HG03097 (cell line): ENCODE data around the gene IZUMO1.
A peak's percentile ranks its signal among the peaks of the same experiment; 100 is the strongest.
"Not testable (repeated sequence)": the region's sequence is repeated elsewhere in the genome, so short reads cannot be mapped to it uniquely, and the experiment has no call there.

Experiments used
- ATAC-seq: cut with Tn5 transposase; IDR thresholded peaks from one replicate; pipeline ENCODE4 v1.9.1; 2021; ENCODE audit not compliant: unreplicated experiment, low FRiP score

The IZUMO1 gene

DNA sequence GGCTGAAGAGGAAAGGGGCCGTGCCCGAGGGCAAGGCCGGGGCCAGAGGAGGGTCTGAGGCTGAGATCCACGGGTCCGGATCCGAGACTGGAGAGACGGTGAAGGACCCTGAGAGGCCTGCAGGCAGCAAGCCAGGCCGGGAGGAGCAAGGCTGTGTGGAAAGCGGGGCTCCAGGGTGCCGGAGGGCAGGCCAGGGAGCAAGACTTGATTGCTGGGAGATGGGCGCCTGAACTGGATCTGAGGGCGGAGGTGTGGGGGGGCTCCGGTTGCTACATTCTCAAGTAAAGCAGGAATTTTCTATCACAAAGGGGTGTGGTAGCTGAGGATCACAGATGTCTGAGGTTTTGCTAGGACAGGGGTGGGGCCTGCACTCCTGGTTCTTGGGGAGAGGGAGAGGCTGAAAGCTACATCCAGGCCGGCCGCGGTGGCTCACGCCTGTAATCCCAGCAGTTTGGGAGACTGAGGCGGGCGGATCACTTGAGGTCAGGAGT is 31.0 kb downstream of the IZUMO1 start:
- ATAC-seq: no peak

DNA sequence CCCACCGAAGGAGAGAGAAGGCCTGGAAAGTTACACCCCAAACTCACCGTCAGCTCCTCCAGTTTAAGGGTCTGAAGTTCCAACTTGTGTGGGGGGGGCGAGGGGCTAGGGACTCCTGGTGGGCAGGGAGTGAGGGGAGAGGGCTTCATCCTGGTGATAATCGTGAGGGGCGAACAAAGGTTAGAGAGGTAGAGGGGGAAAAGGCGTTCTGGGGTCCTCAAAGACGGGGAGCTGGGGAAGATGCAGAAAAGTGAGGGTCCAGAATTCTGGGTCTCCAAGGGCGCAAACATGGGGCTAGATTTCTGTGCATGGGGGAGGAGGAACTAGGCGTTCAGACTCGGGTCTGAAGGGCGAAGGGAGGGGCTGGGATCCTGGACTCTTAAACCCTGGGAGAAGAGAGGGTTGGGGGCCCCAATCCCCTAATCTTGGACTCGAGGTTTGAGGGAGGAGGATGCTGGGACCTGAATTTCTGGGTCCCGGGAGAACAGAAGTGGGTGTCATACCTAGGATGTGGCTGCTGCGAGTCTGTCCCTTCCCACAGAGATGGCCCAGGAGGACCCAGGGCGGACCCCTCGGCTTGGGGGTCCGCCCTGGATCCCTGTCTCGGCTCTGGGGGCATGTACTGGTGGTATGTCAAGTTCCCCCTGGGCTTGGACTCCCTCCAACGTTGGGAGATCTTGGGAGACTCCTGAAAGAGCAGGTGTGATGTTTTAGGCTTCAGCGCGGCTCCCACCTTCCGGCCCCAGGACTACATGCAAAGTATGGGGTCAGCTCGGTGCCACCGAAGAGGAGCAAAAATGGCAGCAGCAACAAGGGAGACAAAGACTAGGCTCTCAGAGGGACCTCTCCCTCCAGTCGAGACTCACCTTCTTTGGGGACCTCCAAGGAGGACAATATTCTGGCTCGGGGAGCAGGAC is 31.7 kb downstream of the IZUMO1 start:
- ATAC-seq: no peak

DNA sequence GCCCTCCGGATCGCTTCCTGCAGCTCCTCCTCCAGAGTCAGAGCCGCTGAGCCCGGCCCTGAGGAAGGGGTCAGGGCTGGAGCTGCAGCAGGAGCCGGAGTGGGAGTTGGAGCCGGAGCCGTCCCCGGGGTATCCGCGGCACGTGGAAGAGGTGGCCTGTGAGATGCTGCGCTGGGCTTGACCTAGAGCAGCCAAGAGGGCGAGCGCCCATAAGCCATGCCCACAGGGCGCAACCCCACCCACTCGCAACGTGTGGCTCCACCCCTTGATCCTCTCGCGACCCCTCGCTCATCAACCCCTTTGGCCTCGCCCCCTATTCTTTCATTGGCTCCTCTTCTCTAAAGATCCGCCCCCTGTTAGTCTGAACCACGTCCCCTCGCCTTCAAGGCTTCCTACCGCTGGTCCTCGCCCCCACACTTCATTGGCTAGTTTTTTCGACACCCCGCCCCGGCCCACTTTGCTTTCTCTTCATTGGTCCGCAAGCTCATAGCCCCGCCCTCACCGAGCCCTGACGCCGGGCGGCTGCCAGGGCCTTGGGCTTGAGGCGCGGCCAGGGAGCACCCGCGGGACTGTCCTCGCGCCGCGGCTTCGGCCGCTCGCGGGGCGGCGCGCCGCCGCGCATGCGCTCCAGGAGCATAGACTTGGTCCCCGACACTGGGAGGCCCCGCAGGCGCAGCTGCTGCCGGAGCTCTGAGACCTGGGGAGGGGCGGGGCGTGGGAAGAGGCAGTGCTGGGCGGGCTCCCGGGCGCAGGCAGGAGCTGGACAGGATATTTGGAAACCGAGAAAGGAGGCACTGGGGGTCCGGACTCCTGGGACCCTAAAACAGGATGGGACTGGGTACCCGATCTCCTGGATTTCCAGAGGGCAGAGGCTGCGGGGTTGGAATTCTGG is 32.6 kb downstream of the IZUMO1 start:
- peak; percentile 92 for ATAC-seq

DNA sequence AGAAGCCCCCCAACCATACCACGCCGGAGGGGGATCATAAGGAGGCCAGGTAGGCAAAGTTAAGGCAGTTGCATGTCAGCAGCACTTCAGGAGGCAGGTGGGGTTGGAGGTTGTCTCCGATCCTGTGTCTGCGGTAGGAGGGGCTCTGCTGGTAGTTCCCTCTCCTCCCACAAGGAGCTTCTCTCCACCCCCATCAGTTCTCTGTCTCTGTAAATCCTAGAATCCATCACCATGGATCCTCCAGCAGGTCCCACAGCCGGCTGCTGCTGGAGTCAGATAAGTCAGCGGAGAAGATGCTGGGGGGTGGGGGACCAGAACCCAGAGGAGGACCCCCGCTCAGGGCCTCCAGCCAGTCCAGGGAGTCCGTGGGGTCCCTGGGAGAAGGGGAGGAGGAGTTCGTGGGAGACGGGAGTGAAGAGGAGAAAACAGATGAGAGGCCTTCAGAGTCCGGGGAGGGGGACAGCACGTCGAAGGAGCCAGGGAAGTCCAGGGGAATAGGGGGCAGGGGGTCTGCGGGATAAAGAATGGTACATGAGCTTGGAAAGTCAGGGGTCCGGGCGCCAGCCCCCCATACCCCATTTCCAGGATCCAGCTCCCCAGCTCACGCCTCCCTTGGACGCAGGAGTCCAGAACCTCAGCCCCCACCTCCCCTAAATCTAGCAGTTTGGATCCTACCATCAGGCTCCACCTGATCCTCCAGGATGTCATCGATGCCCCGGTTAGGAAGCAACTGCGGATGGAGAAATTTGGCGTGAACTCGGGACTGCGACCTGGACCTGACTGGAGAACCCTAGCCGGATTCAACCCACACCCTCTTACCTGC is 33.5 kb downstream of the IZUMO1 start:
- ATAC-seq: no peak

DNA sequence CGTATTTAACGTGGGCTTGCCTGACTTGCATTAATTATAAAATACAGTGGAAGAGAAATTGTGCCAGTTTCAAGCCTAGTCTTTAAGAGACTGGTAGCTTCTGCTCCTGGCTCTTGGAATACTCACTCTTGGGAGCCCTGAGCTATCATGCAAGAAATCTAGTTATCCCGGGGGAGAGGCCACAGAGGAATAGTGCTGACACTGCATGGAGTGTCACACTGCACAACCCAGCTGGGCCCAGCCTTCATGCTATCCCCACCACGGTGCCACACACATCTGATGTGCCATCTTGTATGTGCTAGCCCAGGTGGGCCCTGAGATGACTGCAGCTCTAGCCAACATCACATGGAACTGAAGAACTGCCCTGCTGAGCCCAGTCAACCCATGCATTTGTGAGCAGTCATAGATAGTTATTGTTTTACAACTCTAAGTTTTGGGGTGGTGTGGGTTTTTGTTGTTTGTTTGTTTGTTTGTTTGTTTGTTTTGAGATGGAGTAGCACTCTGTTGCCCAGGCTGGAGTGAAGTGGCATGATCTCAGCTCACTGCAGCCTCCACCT is 35.5 kb downstream of the IZUMO1 start:
- no peak for ATAC-seq

DNA sequence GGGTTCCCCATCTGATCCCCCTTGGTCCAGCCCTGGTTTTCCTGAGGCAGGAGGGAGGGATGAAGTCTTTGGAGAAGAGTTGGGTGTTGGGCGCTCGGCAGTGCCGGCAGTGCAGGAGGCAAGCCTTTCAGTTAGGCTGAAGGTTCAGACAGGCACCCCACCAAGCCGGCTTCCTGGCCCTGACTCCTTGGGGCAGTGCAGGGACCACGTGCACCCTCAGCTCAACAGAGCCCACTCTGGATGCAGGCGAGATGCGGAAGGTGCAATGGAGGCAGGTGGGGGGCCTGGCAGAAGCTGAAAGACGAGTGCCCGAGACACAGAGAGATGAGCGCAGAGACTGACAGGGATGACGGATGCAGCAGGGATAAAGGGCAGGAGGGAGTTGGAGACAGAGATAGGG is 38.2 kb downstream of the IZUMO1 start:
- no peak for ATAC-seq

DNA sequence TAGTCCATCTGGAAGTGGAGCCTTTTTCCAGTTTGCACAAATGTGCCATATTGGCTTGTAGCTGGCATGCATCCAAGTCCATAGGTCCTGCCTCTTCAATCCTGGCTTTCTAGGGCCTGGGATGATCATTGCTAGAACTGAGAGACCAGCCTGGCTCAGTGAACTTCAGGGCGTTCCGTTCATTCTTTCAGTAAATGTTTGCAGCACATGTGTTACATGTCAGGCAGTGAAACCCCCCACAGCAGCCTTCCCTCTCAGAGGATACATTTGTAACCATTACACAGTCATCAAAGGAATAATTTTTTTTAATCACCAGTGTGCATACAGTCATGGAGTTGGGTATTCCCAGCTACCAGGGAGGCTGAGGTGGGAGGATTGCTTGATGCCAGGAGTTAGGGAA is 41.3 kb downstream of the IZUMO1 start:
- ATAC-seq: no peak

DNA sequence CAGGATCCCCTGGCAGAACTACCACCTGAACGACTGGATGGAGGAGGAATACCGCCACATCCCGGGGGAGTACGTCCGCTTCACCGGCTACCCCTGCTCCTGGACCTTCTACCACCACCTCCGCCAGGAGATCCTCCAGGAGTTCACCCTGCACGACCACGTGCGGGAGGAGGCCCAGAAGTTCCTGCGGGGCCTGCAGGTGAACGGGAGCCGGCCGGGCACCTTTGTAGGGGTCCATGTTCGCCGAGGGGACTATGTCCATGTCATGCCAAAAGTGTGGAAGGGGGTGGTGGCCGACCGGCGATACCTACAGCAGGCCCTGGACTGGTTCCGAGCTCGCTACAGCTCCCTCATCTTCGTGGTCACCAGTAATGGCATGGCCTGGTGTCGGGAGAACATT is 43.4 kb downstream of the IZUMO1 start:
- ATAC-seq: no peak

DNA sequence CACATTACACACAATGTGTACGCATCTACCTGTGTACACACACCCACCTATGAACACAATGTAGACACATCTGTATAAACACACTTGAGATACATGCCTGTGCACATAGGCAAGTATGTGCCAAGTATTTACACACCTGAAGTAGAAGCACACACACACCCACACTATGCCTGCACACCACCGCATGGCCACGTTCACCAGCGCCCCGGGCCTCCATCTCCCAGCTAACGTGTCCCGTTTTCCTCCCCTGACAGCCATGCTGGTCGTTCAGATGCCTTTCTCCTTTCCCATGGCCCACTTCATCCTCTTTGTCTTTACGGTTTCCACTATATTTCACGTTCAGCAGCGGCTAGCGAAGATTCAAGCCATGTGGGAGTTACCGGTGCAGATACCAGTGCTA is 44.0 kb downstream of the IZUMO1 start:
- ATAC-seq: no peak

DNA sequence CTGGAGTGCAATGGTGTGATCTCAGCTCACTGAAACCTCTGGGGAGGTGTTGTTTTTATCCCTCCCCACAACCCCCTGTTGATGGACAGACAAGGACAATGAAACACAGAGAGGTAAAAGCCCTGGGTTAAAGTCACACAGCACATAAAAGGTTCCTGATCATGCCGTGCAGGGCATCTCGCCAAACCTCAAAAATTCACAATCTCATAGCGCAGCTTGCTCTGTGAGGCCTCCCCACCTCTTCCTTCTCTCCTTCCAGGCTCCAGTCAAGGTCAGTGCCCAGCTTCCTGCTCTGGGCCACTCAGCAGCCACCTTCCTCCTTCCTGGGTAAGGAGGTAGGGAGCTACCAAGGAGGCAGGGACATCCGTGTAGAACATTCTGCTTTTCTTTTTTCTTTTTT is 48.7 kb downstream of the IZUMO1 start:
- no peak for ATAC-seq

DNA sequence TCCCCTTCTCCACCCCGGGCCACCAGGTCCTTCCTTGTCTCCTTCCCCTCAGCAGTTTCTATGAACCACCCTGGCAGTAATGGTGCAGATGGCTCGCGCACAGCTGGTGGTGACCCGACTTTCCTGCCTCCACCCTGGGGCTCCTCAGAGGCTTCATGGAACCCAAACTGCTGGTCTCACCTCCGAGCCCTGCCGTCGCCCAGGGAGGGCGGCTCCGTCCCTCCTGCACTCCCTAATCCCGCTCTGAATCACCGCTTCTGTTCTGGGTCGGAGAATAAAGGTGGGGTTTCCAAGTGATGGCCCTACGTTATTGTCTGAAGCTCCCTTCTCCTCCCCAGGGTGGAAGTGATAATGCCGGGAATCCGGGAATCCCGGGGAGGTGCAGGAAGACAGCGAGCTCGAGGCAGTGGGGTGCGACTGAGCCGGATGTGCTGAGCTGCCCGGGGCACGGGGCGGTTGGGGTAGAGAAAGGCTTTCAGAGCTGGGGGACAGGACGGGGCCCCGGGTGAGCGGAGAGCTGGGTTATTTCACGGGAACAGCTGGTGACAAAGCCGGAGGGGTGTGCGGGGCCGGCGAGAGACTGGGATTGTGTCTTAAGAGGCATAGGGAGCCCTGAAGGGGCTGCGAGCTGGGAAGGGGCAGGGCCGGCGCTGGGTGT is 50.2 kb downstream of the IZUMO1 start:
- no peak for ATAC-seq

DNA sequence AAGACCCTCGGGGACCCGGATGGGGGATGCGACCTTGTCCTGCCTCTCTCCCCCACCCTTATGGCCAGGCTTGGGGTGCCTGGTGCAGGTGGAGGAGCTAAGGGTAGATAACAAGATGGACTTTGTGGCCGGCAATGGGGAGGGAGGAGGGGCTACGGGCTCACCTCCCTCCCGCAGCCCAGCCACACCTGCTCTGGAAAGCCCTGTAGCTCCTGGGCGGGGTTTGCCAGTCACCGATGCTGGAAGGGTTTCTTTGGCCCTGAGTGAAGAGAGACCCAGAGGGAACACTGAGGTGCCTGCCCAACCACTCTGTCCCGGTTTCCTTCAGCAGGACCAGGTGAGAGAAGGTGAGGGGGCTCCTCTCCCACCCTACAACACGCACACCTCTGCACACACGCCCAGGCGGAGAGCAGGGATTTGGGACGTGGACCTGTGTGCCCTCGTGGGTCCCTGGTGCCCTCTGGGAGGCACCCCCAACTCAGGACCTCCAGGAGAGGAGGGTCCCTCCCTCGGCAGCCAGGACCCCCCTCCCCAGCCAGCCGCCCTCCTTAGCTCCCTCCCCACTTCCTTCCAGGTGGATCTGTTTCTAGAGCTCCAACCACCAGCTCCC is 50.9 kb downstream of the IZUMO1 start, which contains the start of gene FUT2:
TSS of gene FUT2 (plus strand) at position 229 of the 610 bp plus-strand sequence. CDS start 6,986 bp downstream, outside the sequence.
- no peak for ATAC-seq

DNA sequence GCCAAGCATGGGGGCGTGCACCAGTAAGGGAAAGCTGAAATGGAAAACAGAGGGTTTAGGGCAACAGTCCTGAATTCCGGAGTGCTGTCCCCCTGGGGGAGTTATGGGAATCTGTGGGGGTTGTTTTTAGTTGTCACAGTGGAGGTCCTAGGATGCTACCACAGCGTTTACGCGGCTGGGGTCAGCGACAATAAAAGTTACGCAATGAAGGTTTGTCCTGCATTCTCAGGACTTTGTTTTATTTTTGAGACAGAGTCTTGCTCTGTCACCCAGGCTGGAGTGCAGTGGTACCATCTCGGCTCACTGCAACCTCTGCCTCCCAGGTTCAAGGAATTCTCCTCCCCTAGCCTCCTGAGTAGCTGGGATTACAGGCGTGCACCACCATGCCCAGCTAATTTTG is 53.1 kb downstream of the IZUMO1 start:
- ATAC-seq: not testable (repeated sequence)
